Endothelial cell of umbilical vein (primary cell): ENCODE data around the gene CRYBG3. TPM values are rescaled to one million over a fixed set of nuclear protein-coding genes. Genes with fewer than 3 reads are reported as not detected.

Experiments
- BruUV-seq: library from RNA; stranded (reverse); fragments of 400-500 nt; replicated peaks from 2 replicates; lab custom pipeline; 2021; lab: Mats Ljungman, UMichigan
- CTCF ChIA-PET: fragments of 300-600, 350-600 bp; sonication (Branson Sonifier 250); formaldehyde crosslinking; loops from one replicate; lab custom pipeline; 2021; ENCODE audit warnings: antibody characterized with exemption, inconsistent platforms; lab: Charles Lee
- POLR2A ChIA-PET: fragments of 300-600, 350-600 bp; sonication (Branson Sonifier 250); formaldehyde crosslinking; loops from one replicate; lab custom pipeline; 2021; ENCODE audit warnings: antibody characterized with exemption, inconsistent platforms; lab: Charles Lee
- DNase-seq: peaks from one replicate; pipeline ENCODE4 v3.0.0-alpha.2; 2011; ENCODE audit warnings: low read depth, low spot score
- FAIRE-seq: peaks from 2 replicates; lab custom pipeline; 2011; peaks lifted over from hg19 to GRCh38; lab: Jason Lieb, UNC
- H2AFZ ChIP-seq: 2 replicates; pipeline ENCODE4 v1.6.0; 2012; ENCODE audit warnings: low read depth, low read length, control low read depth, inconsistent platforms
- H3K27ac ChIP-seq: 2 replicates; pipeline ENCODE4 v1.5.1; 2011; ENCODE audit warnings: low read depth, mild to moderate bottlenecking, control low read depth, low read length, moderate library complexity; ENCODE audit not compliant: insufficient read depth
- H3K27me3 ChIP-seq, 2 experiments: 2 replicates each; pipeline versions ENCODE4 v1.6.0 to v1.6.1; 2011; ENCODE audit warnings: low read length in 2 of 2, mixed read lengths in 1 of 2; ENCODE audit not compliant: control insufficient read depth in 2 of 2, insufficient read depth in 2 of 2
- H3K36me3 ChIP-seq, 2 experiments: 2 replicates in 1 of 2; 3 replicates in 1 of 2; pipeline ENCODE4 v1.5.1; 2011; ENCODE audit warnings: low read length in 2 of 2, mild to moderate bottlenecking in 1 of 2, moderate library complexity in 1 of 2; ENCODE audit not compliant: control insufficient read depth in 2 of 2, insufficient read depth in 2 of 2; ENCODE audit errors: extremely low read depth in 1 of 2
- H3K4me1 ChIP-seq: 3 replicates; pipeline ENCODE4 v1.5.1; 2011; ENCODE audit warnings: mild to moderate bottlenecking, low read length; ENCODE audit not compliant: control insufficient read depth, insufficient read depth; ENCODE audit errors: extremely low read depth
- H3K4me2 ChIP-seq: 2 replicates; pipeline ENCODE4 v1.6.1; 2011; ENCODE audit warnings: low read length, control low read depth, mixed read lengths; ENCODE audit not compliant: insufficient read depth
- H3K4me3 ChIP-seq, 3 experiments: fragments of 200-600 bp in 1 of 3; sonication (generic), shearing (Covaris generic) in 1 of 3; replicated peaks in 1 of 3; 2 replicates each; pipeline ENCODE4 v1.5.1; 2011 to 2016; ENCODE audit warnings: control low read depth in 3 of 3, low read length in 3 of 3, mild to moderate bottlenecking in 2 of 3, inconsistent platforms in 1 of 3, low read depth in 1 of 3, moderate library complexity in 1 of 3; ENCODE audit not compliant: insufficient read depth in 1 of 3
- H3K79me2 ChIP-seq: 2 replicates; pipeline ENCODE4 v1.6.0; 2012; ENCODE audit warnings: low read length, inconsistent platforms; ENCODE audit not compliant: control insufficient read depth, insufficient read depth
- H3K9ac ChIP-seq: replicated peaks from 2 replicates; pipeline ENCODE3; 2011; ENCODE audit warnings: low read length, control low read depth; ENCODE audit not compliant: insufficient read depth; ENCODE audit errors: extremely low read depth
- H3K9me1 ChIP-seq: replicated peaks from 3 replicates; pipeline ENCODE4 v1.6.0; 2011; ENCODE audit warnings: mild to moderate bottlenecking, low read length; ENCODE audit not compliant: control insufficient read depth, insufficient read depth; ENCODE audit errors: extremely low read depth
- H3K9me3 ChIP-seq: replicated peaks from 2 replicates; pipeline ENCODE4 v1.5.1; 2012; ENCODE audit warnings: low read length, inconsistent platforms; ENCODE audit not compliant: control insufficient read depth, insufficient read depth
- H4K20me1 ChIP-seq: replicated peaks from 2 replicates; pipeline ENCODE3; 2011; ENCODE audit warnings: mild to moderate bottlenecking, low read length; ENCODE audit not compliant: control insufficient read depth, insufficient read depth; ENCODE audit errors: extremely low read depth
- EZH2 ChIP-seq: IDR thresholded peaks from 2 replicates; pipeline ENCODE4 v1.6.1; 2012; ENCODE audit warnings: borderline replicate concordance, low read depth, mild to moderate bottlenecking, moderate library complexity, low read length, inconsistent platforms; ENCODE audit not compliant: severe bottlenecking
- FOS ChIP-seq: IDR thresholded peaks from 2 replicates; pipeline ENCODE4 v1.6.1; 2011; ENCODE audit warnings: mild to moderate bottlenecking, low read length, moderate library complexity, borderline replicate concordance; ENCODE audit not compliant: insufficient read depth
- GATA2 ChIP-seq: IDR thresholded peaks from 2 replicates; pipeline ENCODE4 v1.7.0; 2011; ENCODE audit warnings: low read depth, mild to moderate bottlenecking, moderate library complexity, mixed read lengths, low read length; ENCODE audit not compliant: insufficient read length, insufficient read depth
- JUN ChIP-seq: IDR thresholded peaks from 2 replicates; pipeline ENCODE4 v1.6.1; 2011; ENCODE audit warnings: borderline replicate concordance, low read depth; ENCODE audit not compliant: insufficient read length, insufficient read depth
- dilution Hi-C: fragments of 300-500 bp; cut with MboI; formaldehyde crosslinking; loops from one replicate; pipeline ENCODE4 v1.15.0; 2019; ENCODE audit warnings: low sequenced_read_pairs; ENCODE audit not compliant: extremely low pct_ligation_motif_present
- intact Hi-C: fragments of 100-400 bp; cut with micrococcal nuclease; formaldehyde crosslinking; loops from one replicate; pipeline ENCODE4 v1.10.0; 2022
- polyA plus RNA-seq, 4 experiments: library from polyadenylated mRNA; depleted of rRNA in 3 of 4; stranded (reverse) in 3 of 4; unstranded in 1 of 4; fragments of >200 nt; gene quantifications; 2 replicates each; pipeline versions ENCODE4 v1.2.1 to v1.2.3, GENCODE V29; 2011 to 2012; ENCODE audit warnings: missing spikeins in 1 of 4
- total RNA-seq: library from RNA; stranded (reverse); gene quantifications from 2 replicates; pipeline ENCODE4 v1.2.3, GENCODE V29; 2021
- TF ChIP-seq, protein P1 (sequence below): IDR thresholded peaks from 2 replicates; pipeline ENCODE4 v1.6.1; 2011; ENCODE audit not compliant: insufficient read depth, insufficient read length
- TF ChIP-seq, protein P2 (sequence below), 2 donors: IDR thresholded peaks; 1 replicate in 1 of 2; 2 replicates in 1 of 2; pipeline ENCODE4 v1.5.1; 2011; ENCODE audit warnings: low read length in 2 of 2, mild to moderate bottlenecking in 2 of 2, moderate library complexity in 2 of 2, control low read depth in 1 of 2, inconsistent platforms in 1 of 2, low read depth in 1 of 2; ENCODE audit not compliant: insufficient read depth in 1 of 2; ENCODE audit errors: extremely low read depth in 1 of 2

Gene CRYBG3
- total and polyA plus RNA-seq, 2 donors (not counting 3 experiments of a cell fraction or from before 2014, with no cell fraction given), result 2.8 to 15.0 TPM

DNA sequence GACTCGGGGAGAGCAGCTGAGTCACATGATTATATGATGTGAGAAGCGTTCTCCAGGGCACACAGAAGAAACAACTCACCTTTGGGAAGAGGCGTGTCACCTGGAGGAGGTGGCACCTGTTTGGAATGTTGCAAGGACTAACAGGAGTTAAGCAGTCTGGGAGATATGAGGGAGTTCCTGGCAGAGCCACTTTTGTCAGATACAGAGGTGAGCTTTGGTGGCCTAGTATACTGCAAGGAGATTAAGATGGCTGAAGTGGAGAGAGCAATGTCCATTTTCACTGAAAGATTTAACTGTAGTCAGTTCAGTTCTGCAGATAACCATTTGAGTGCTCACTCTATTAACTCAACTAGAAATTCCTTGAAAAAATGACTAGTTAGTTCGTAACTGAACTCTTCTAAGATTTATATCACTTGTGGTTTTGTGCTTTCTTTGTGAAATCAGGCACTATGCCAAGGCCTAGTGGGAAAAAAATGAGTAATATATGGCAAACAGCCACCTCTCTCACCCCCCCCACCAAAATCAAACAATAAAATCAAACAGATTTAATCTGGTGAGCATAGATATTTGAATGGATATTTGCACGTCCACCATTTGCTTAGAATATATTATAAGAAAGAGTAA is 61.3 kb downstream of the CRYBG3 start:
- no peaks in the 10 kb centered on the region for H3K9me1 ChIP-seq

DNA sequence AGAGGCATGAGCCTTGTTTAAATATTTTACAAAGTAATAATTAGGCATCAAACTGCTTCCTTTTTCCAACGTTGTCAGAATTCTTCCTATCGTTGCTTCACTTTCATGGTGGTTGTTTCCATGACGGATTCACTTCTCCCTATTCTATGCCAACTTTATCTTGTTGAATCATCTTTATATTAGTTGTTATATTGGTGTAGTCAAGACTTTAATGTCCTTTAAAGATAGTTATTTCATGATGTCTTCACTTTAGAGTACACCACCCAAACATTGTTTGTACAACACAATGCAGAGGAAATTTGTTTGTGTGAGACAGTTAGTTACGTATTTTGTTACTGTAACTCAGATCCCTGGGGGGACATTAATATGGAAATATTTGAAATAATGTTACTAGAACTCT is 61.9 kb downstream of the CRYBG3 start:
- H3K9me1 ChIP-seq, result no peaks in the 10 kb centered on the region
- intact Hi-C loops, result loop anchor here (2.0 kb wide), 1 partner anchor 61 kb away; the partner anchor contains the start of gene CRYBG3
- DNase-seq (no peak), FAIRE-seq (no peak)
- H3K27me3 ChIP-seq, result no peaks in the 10 kb centered on the region
- H3K4me2 ChIP-seq, result no peak overlapping the region
- no peak overlapping the region for H2AFZ ChIP-seq
- no TSS peak for BruUV-seq
- H4K20me1 ChIP-seq, result no peaks in the 10 kb centered on the region
- TF ChIP-seq, protein P1, sequence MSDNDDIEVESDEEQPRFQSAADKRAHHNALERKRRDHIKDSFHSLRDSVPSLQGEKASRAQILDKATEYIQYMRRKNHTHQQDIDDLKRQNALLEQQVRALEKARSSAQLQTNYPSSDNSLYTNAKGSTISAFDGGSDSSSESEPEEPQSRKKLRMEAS, result no peak
- TF ChIP-seq EZH2 (no peak), FOS (no peak), JUN (no peak), GATA2 (no peak)
- TF ChIP-seq, protein P2, sequence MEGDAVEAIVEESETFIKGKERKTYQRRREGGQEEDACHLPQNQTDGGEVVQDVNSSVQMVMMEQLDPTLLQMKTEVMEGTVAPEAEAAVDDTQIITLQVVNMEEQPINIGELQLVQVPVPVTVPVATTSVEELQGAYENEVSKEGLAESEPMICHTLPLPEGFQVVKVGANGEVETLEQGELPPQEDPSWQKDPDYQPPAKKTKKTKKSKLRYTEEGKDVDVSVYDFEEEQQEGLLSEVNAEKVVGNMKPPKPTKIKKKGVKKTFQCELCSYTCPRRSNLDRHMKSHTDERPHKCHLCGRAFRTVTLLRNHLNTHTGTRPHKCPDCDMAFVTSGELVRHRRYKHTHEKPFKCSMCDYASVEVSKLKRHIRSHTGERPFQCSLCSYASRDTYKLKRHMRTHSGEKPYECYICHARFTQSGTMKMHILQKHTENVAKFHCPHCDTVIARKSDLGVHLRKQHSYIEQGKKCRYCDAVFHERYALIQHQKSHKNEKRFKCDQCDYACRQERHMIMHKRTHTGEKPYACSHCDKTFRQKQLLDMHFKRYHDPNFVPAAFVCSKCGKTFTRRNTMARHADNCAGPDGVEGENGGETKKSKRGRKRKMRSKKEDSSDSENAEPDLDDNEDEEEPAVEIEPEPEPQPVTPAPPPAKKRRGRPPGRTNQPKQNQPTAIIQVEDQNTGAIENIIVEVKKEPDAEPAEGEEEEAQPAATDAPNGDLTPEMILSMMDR (IDR thresholded peaks at IDR 0.05; ENCODE audit: extremely low read depth in 1 of 2, insufficient read depth in 1 of 2, low read depth in 1 of 2, low read length in 2 of 2), result no peak
- dilution Hi-C loops, result no loop called here
- no peaks in the 10 kb centered on the region for H3K9me3 ChIP-seq
- ChIA-PET CTCF (no interaction called here), POLR2A (no interaction called here)
- no peaks in the 10 kb centered on the region for H3K79me2 ChIP-seq
- H3K4me1 ChIP-seq, result peaks cover 20% of the 10 kb centered on the region
- H3K36me3 ChIP-seq, result no peaks in the 10 kb centered on the region
- no peak overlapping the region for H3K9ac ChIP-seq
- H3K27ac ChIP-seq, result no peak overlapping the region
- H3K4me3 ChIP-seq, result no peak overlapping the region

More for the DNA sequence above, 61.3 kb downstream of the CRYBG3 start:
- Histone ChIP-seq H3K79me2 (no peaks in the 10 kb centered on the region), H3K9me3 (no peaks in the 10 kb centered on the region), H3K36me3 (no peaks in the 10 kb centered on the region), H3K27ac (no peak overlapping the region), H4K20me1 (no peaks in the 10 kb centered on the region), H3K27me3 (no peaks in the 10 kb centered on the region), H3K4me2 (no peak overlapping the region), H3K4me1 (peaks cover 20% of the 10 kb centered on the region), H2AFZ (no peak overlapping the region), H3K4me3 (no peak overlapping the region), H3K9ac (no peak overlapping the region)
- CTCF ChIA-PET, result no interaction called here
- POLR2A ChIA-PET, result no interaction called here
- intact Hi-C loops, result loop anchor here (2.0 kb wide), 1 partner anchor 60 kb away; the partner anchor contains the start of gene CRYBG3
- TF ChIP-seq, protein P1, result no peak
- TF ChIP-seq GATA2, result peak; percentile 28
- dilution Hi-C loops, result no loop called here
- DNase-seq (peak; percentile 74), FAIRE-seq (peak; percentile 72)
- no TSS peak for BruUV-seq
